HepG2 (cell line): ENCODE measurements around the gene PSD4. TPM values are rescaled to one million over a fixed set of nuclear protein-coding genes. Genes with fewer than 3 reads are reported as not detected.

Experiments used
- ATF7 ChIP-seq, 2 experiments: fragments of 450-650 bp in 1 of 2; sonication (generic) in 1 of 2; formaldehyde crosslinking in 1 of 2; IDR thresholded peaks; 2 replicates each; pipeline versions ENCODE4 v1.4.0 to v1.6.1; 2016 to 2020; ENCODE audit warnings: antibody characterized with exemption in 1 of 2, mild to moderate bottlenecking in 1 of 2, missing genetic modification reagents in 1 of 2
- CAMTA2 ChIP-seq: sonication (generic); formaldehyde crosslinking; IDR thresholded peaks from 2 replicates; pipeline ENCODE4 v1.4.0; 2020; ENCODE audit warnings: mild to moderate bottlenecking, missing genetic modification reagents, borderline replicate concordance
- CREB3 ChIP-seq: sonication (generic); formaldehyde crosslinking; IDR thresholded peaks from 2 replicates; pipeline ENCODE4 v1.5.0; 2020; ENCODE audit warnings: missing genetic modification reagents
- EZH2 ChIP-seq: conservative IDR thresholded peaks from 2 replicates; pipeline ENCODE4 v1.6.1; 2012; ENCODE audit warnings: mild to moderate bottlenecking, low read depth, low read length, moderate library complexity
- FOXK2 ChIP-seq: fragments of 450-650 bp; IDR thresholded peaks from 2 replicates; pipeline ENCODE4 v1.6.1; 2016
- FOXO1 ChIP-seq: sonication (generic); formaldehyde crosslinking; IDR thresholded peaks from 2 replicates; pipeline ENCODE4 v1.4.0; 2020; ENCODE audit warnings: missing genetic modification reagents
- HMGXB4 ChIP-seq, 2 experiments: sonication (generic) in 1 of 2; formaldehyde crosslinking in 1 of 2; IDR thresholded peaks; 2 replicates each; pipeline versions ENCODE4 v1.4.0 to v1.6.1; 2018 to 2020; ENCODE audit warnings: missing genetic modification reagents in 2 of 2, borderline replicate concordance in 1 of 2, low read depth in 1 of 2, mild to moderate bottlenecking in 1 of 2, missing biosample characterization in 1 of 2
- HOXA7 ChIP-seq: sonication (generic); formaldehyde crosslinking; IDR thresholded peaks from 2 replicates; pipeline ENCODE4 v1.8.1; 2022; ENCODE audit warnings: mild to moderate bottlenecking, missing genetic modification reagents, moderate library complexity
- KLF6 ChIP-seq: IDR thresholded peaks from 2 replicates; pipeline ENCODE4 v1.8.0; 2016; ENCODE audit warnings: missing biosample characterization, missing genetic modification reagents
- MED13 ChIP-seq: sonication (generic); formaldehyde crosslinking; IDR thresholded peaks from 2 replicates; pipeline ENCODE4 v1.5.0; 2020; ENCODE audit warnings: missing genetic modification reagents
- PCBP1 ChIP-seq: fragments of 200-400 bp; formaldehyde crosslinking; IDR thresholded peaks from 2 replicates; pipeline ENCODE4 v1.6.1; 2017; ENCODE audit warnings: mild to moderate bottlenecking, low read depth, low read length, borderline replicate concordance
- RCOR2 ChIP-seq: IDR thresholded peaks from 2 replicates; pipeline ENCODE4 v1.6.1; 2016; ENCODE audit warnings: missing biosample characterization, missing genetic modification reagents
- SALL1 ChIP-seq: sonication (generic); formaldehyde crosslinking; IDR thresholded peaks from 2 replicates; pipeline ENCODE4 v1.8.0; 2022; ENCODE audit warnings: mild to moderate bottlenecking, missing genetic modification reagents
- SATB2 ChIP-seq: sonication (generic); formaldehyde crosslinking; IDR thresholded peaks from 2 replicates; pipeline ENCODE4 v1.5.0; 2020; ENCODE audit warnings: missing genetic modification reagents
- TBX3 ChIP-seq: fragments of 450-650 bp; IDR thresholded peaks from 2 replicates; pipeline ENCODE4 v1.6.1; 2017; ENCODE audit warnings: antibody characterized with exemption, mild to moderate bottlenecking, inconsistent platforms, borderline replicate concordance
- TP53 ChIP-seq: sonication (generic); formaldehyde crosslinking; conservative IDR thresholded peaks from 2 replicates; pipeline ENCODE4 v1.4.0; 2020; ENCODE audit warnings: missing genetic modification reagents
- TRIM24 ChIP-seq: sonication (generic); formaldehyde crosslinking; IDR thresholded peaks from 2 replicates; pipeline ENCODE4 v1.8.0; 2022; ENCODE audit warnings: mild to moderate bottlenecking, missing genetic modification reagents
- ZNF224 ChIP-seq: sonication (generic); formaldehyde crosslinking; IDR thresholded peaks from 2 replicates; pipeline ENCODE4 v1.5.0; 2020; ENCODE audit warnings: mild to moderate bottlenecking, missing genetic modification reagents
- ZNF280B ChIP-seq: sonication (generic); formaldehyde crosslinking; IDR thresholded peaks from 2 replicates; pipeline ENCODE4 v1.5.0; 2020; ENCODE audit warnings: missing genetic modification reagents, mild to moderate bottlenecking, borderline replicate concordance
- ZNF34 ChIP-seq: sonication (generic); formaldehyde crosslinking; IDR thresholded peaks from 2 replicates; pipeline ENCODE4 v1.4.0; 2020; ENCODE audit warnings: mild to moderate bottlenecking, missing genetic modification reagents, borderline replicate concordance
- ZNF639 ChIP-seq: conservative IDR thresholded peaks from 2 replicates; pipeline ENCODE4 v1.6.1; 2018; ENCODE audit warnings: missing genetic modification reagents
- polyA plus RNA-seq, 8 experiments: library from polyadenylated mRNA; depleted of rRNA in 3 of 8; stranded (reverse) in 7 of 8; unstranded in 1 of 8; fragments of >200 nt; fragmentation: Illumina TruSeq in 4 of 8; extraction: Trizol in 4 of 8; gene quantifications; 2 replicates each; pipeline versions ENCODE4 v1.2.1 to v1.2.3, GENCODE V29; 2011 to 2016; ENCODE audit warnings: low read depth in 4 of 8, missing spikeins in 1 of 8, mixed read lengths in 1 of 8; ENCODE audit not compliant: insufficient read depth in 1 of 8
- total RNA-seq, 5 experiments: library from RNA; depleted of rRNA; stranded (reverse); fragments of >200 nt; fragmentation: Illumina TruSeq; extraction: Trizol; gene quantifications; 2 replicates each; pipeline ENCODE4 v1.2.3, GENCODE V29; 2016; ENCODE audit warnings: low read depth in 1 of 5
- TF ChIP-seq, protein P1 (sequence below): sonication (generic); formaldehyde crosslinking; IDR thresholded peaks from 2 replicates; pipeline ENCODE4 v1.8.1; 2023; ENCODE audit warnings: missing genetic modification reagents, inconsistent platforms, borderline replicate concordance
- TF ChIP-seq, protein P2 (sequence below): sonication (generic); formaldehyde crosslinking; IDR thresholded peaks from 2 replicates; pipeline ENCODE4 v1.4.0; 2020; ENCODE audit warnings: mild to moderate bottlenecking, missing genetic modification reagents

Gene PSD4
- total and polyA plus RNA-seq, 2 of the 13 experiments (the other 11 are each of a cell fraction or from before 2014, with no cell fraction given), result 5.8 to 9.4 TPM

DNA sequence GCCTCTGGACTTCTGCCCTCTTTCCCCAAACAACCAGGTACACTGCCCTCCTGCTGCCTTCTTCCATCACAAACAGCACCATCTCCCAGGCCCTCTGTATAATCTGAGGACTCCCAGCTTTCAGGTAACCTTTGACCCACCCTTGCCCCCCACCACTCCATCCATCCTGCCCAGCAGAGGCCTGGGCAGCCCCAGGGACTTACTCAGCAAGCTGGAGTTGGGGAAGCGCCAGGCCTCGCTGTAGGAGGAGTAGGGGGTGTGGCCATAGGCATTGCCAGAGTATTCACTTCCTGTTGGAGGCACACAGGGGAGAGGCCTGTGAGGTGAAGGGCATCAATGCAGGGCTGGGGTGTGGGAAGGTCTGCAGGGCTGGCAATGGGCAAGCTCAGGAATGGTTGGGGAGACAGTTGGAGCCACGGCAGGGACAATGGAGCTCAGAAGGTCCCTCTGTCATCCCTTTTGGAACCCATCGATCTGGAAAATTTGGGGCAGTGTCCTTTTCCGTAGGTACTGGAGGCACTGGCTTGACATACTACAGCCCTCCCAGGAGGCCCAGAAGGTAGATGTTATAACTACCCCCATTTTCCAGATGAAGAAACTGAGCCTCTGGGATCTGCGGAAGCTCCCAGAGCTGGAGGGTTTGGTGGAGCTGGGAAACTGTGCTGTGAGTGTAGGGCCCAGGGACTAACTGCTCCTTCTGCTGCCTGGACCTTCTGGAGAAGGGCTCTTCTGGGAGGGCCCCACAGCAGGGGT is 46.3 kb downstream of the PSD4 start (continued):
- TF ChIP-seq, protein P1, sequence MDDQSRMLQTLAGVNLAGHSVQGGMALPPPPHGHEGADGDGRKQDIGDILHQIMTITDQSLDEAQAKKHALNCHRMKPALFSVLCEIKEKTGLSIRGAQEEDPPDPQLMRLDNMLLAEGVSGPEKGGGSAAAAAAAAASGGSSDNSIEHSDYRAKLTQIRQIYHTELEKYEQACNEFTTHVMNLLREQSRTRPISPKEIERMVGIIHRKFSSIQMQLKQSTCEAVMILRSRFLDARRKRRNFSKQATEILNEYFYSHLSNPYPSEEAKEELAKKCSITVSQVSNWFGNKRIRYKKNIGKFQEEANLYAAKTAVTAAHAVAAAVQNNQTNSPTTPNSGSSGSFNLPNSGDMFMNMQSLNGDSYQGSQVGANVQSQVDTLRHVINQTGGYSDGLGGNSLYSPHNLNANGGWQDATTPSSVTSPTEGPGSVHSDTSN (CRISPR knock-in tag), result no peak
- TF ChIP-seq MED13, result no peak
- TF ChIP-seq KLF6 (CRISPR knock-in tag), result peak; percentile 62; the same call in 1 of the 2 replicates
- peak; percentile 83 for TF ChIP-seq SALL1 (CRISPR knock-in tag)
- TF ChIP-seq PCBP1, result no peak
- peak; percentile 56 to 64; a peak in 1 of 4 replicates for TF ChIP-seq HMGXB4 (CRISPR knock-in tag; IDR thresholded peaks at IDR 0.05; ENCODE audit: borderline replicate concordance in 1 of 2, low read depth in 1 of 2)
- TF ChIP-seq SATB2 (CRISPR knock-in tag), result no peak
- no peak for TF ChIP-seq ZNF34 (CRISPR knock-in tag)
- TF ChIP-seq ZNF280B, result peak; percentile 55; the same call in 1 of the 2 replicates
- no peak for TF ChIP-seq TP53 (CRISPR knock-in tag)
- TF ChIP-seq TRIM24 (CRISPR knock-in tag), result no peak
- peak; percentile 42; the same call in 1 of the 2 replicates for TF ChIP-seq RCOR2 (CRISPR knock-in tag)
- TF ChIP-seq HOXA7, result no peak
- TF ChIP-seq TBX3, result no peak
- TF ChIP-seq ATF7 (IDR thresholded peaks at IDR 0.05), result no peak
- TF ChIP-seq ATF7 (CRISPR knock-in tag; IDR thresholded peaks at IDR 0.05), result no peak
- TF ChIP-seq, protein P2, sequence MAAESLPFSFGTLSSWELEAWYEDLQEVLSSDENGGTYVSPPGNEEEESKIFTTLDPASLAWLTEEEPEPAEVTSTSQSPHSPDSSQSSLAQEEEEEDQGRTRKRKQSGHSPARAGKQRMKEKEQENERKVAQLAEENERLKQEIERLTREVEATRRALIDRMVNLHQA, result no peak
- TF ChIP-seq FOXO1, result 0 out of 2 replicates have a peak, but pooled peaks have one; percentile 5
- TF ChIP-seq CREB3, result no peak
- TF ChIP-seq CAMTA2, result no peak
- no peak for TF ChIP-seq FOXK2
- no peak for TF ChIP-seq ZNF224 (CRISPR knock-in tag)
- no peak for TF ChIP-seq ZNF639 (CRISPR knock-in tag)
- TF ChIP-seq EZH2, result no peak
